Fibroblast of pulmonary artery (primary cell): ENCODE data around the gene CAMK2D.

Experiments used
- DNase-seq: peaks from one replicate; pipeline ENCODE4 v3.0.0-alpha.2; 2010; ENCODE audit warnings: low read depth
- H3K4me3 ChIP-seq: replicated peaks from 2 replicates; pipeline ENCODE4 v1.5.1; 2011; ENCODE audit warnings: low read depth, mild to moderate bottlenecking, control low read depth, low read length, moderate library complexity
- TF ChIP-seq, protein P1 (sequence below): IDR thresholded peaks from 2 replicates; pipeline ENCODE4 v1.5.1; 2011; ENCODE audit warnings: mild to moderate bottlenecking, control low read depth, low read length, inconsistent platforms; ENCODE audit errors: missing control alignments

The CAMK2D gene

DNA sequence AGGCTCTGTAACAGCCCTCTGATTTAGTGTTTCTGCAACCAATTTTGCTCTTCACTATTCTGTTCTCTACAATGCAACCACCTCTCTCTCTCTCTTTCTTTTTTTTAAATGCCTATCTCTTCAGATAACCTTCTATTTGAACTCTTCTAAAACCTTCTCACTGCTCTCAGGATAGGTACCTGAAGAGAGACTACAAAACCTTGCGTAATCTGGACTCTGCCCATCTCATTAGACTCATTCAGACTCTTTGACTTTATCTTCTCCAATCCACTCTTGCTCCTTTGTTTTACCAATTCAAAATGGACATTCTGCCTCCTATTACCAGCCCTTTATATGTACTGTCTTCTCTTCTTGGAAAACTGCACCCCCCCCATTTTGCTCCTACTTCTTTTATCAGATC, 291.6 kb downstream of the CAMK2D start:
- DNase-seq: no peak
- H3K4me3 ChIP-seq: no peak overlapping the region
- TF ChIP-seq, protein P1, sequence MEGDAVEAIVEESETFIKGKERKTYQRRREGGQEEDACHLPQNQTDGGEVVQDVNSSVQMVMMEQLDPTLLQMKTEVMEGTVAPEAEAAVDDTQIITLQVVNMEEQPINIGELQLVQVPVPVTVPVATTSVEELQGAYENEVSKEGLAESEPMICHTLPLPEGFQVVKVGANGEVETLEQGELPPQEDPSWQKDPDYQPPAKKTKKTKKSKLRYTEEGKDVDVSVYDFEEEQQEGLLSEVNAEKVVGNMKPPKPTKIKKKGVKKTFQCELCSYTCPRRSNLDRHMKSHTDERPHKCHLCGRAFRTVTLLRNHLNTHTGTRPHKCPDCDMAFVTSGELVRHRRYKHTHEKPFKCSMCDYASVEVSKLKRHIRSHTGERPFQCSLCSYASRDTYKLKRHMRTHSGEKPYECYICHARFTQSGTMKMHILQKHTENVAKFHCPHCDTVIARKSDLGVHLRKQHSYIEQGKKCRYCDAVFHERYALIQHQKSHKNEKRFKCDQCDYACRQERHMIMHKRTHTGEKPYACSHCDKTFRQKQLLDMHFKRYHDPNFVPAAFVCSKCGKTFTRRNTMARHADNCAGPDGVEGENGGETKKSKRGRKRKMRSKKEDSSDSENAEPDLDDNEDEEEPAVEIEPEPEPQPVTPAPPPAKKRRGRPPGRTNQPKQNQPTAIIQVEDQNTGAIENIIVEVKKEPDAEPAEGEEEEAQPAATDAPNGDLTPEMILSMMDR: no peak

DNA sequence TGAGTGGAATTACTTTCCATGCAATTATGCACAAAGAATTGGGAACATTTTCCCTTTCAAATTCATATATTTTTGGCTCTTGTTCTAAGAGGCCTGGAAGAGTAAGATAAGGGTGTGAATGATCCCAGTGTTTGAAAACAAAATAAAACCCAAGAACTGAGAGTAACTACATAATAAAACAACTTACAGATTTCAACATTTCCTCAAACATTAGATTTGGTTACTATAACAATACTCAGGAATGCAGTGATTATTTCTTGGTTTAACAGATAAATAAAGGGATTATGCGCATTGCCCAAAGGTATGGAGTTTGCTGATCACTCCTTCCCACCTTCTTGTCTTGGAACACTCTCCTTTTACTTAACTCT, 292.5 kb downstream of the CAMK2D start:
- no peak overlapping the region for H3K4me3 ChIP-seq
- TF ChIP-seq, protein P1: no peak
- peak; percentile 88 for DNase-seq

DNA sequence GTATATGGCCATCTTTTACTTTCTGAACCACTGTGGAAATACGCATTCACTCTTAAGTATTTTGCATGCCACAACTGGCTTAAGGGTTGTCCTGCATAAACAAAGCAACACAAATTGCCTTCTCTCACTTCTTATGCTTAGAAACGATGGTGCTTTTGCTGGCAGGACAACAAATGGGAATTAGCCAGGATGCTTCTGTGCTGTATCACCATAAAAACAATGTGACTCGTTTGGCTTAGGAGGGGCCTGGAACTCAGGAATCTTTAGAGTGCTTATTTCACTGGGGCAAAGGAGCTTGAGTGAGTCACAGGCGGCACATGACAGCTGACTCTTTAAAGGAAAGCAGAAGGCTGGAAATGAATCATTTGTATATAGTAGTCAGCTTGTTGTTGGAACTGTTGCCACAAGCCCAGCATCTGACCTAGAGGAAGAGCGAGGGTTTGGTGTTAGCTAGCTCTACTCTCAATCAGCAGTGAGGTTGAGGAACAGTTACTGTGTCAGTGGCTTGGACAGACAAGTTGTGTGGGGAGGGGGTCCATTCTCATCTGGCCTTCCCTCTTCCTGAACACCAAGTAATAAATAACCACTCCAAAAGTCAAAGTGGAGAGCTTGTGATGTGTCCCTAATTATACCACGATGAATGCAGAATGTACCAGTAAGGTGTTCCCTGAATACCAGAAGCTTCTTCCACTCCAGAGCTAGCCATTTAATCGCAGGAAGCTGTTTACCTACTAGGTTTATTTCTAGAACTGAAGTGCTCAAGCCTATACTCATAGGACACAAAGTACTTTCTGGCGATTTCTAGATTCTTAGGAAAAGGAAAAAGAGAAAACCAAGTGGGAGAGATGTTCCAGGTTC, 293.1 kb downstream of the CAMK2D start:
- TF ChIP-seq, protein P1: no peak
- peak; percentile 100 for DNase-seq
- H3K4me3 ChIP-seq: peak overlapping the region; percentile 11

GRCh38 chr4:113467581-113467980, 294.0 kb downstream of the CAMK2D start:
- peak overlapping the region; percentile 11 for H3K4me3 ChIP-seq
- TF ChIP-seq, protein P1: no peak
- DNase-seq: peak; percentile 85

GRCh38 chr4:113462286-113462685, 299.3 kb downstream of the CAMK2D start:
- H3K4me3 ChIP-seq: no peak overlapping the region
- DNase-seq: no peak
- TF ChIP-seq, protein P1: no peak

DNA sequence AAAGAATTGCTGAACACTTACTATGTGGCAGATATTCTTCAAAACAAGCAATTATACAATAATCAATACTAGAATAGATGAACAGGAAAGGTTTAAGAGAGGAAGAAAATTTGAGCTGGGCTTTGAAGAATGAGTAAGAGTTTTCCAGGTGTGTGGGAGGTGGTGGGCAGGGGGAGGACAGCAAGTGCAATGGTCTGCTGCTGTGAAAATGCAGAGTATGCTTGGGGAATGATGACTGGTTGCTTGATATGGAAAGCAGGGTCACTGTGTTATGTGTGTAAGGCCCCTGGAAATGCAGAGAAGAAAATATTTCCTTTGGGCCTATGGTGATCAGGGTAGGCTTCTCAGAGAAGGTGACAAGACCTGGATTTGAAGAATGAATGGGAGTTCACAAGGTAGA, 300.3 kb downstream of the CAMK2D start:
- no peak for DNase-seq
- TF ChIP-seq, protein P1: no peak
- H3K4me3 ChIP-seq: no peak overlapping the region

- H3K4me3 ChIP-seq: no peak overlapping the region
- TF ChIP-seq, protein P1: no peak
- no peak for DNase-seq
Observed at GRCh38 chr4:113457886-113458285, 303.7 kb downstream of the CAMK2D start.
